Glutamatergic neuron (in vitro differentiated cells): ENCODE measurements around the gene LATS2. TPM values are rescaled to one million over a fixed set of nuclear protein-coding genes. Genes with fewer than 3 reads are reported as not detected.

ENCODE experiments used
- DNase-seq: peaks from one replicate; pipeline ENCODE4 v3.0.0; 2022
- H3K27ac Mint-ChIP-seq: one replicate; pipeline ENCODE4 v1.8.0; 2020; ENCODE audit warnings: mild to moderate bottlenecking, mixed read lengths, inconsistent platforms; ENCODE audit not compliant: unreplicated experiment
- H3K27me3 Mint-ChIP-seq: one replicate; pipeline ENCODE4 v1.8.0; 2020; ENCODE audit warnings: mild to moderate bottlenecking, moderate library complexity, mixed read lengths, inconsistent platforms; ENCODE audit not compliant: unreplicated experiment
- H3K36me3 Mint-ChIP-seq: one replicate; pipeline ENCODE4 v1.8.0; 2020; ENCODE audit warnings: mild to moderate bottlenecking, mixed read lengths, inconsistent platforms; ENCODE audit not compliant: unreplicated experiment
- H3K4me1 Mint-ChIP-seq: one replicate; pipeline ENCODE4 v1.8.0; 2020; ENCODE audit warnings: mild to moderate bottlenecking, low read depth, mixed read lengths, inconsistent platforms; ENCODE audit not compliant: unreplicated experiment
- H3K4me3 Mint-ChIP-seq: one replicate; pipeline ENCODE4 v1.8.0; 2020; ENCODE audit warnings: mild to moderate bottlenecking, mixed read lengths, inconsistent platforms; ENCODE audit not compliant: unreplicated experiment
- H3K9me3 Mint-ChIP-seq: one replicate; pipeline ENCODE4 v1.8.0; 2020; ENCODE audit warnings: mild to moderate bottlenecking, moderate library complexity, mixed read lengths, inconsistent platforms; ENCODE audit not compliant: unreplicated experiment
- CTCF ChIP-seq: fragments of 200-600 bp; sonication (generic); IDR thresholded peaks from one replicate; pipeline ENCODE4 v1.5.0; 2021; ENCODE audit not compliant: partially characterized antibody, unreplicated experiment
- total RNA-seq: library from RNA; stranded (reverse); fragmentation: NEBNext Ultra II Directional; extraction: Animal tissue kit (Norgen Biotek cat#: 25700); gene quantifications from one replicate; pipeline ENCODE4 v1.2.1, GENCODE V29; 2021; ENCODE audit not compliant: unreplicated experiment

The LATS2 gene
- total RNA-seq, 1 donor from 2014 or later: 2.2 TPM

- Mint-ChIP-seq H3K36me3 (no peaks in the 10 kb centered on the region), H3K4me3 (peak overlapping the region; percentile 80), H3K27ac (no peak overlapping the region), H3K27me3 (peaks cover 5% of the 10 kb centered on the region), H3K9me3 (peaks cover 2% of the 10 kb centered on the region), H3K4me1 (peaks cover 2% of the 10 kb centered on the region)
- no peak for TF ChIP-seq CTCF
- DNase-seq: peak; percentile 71
Measured at GRCh38 chr13:21075379-21076249, 14.2 kb upstream of the LATS2 start.

GRCh38 chr13:21075011-21075378 is 13.6 kb upstream of the LATS2 start:
- Mint-ChIP-seq H3K27me3 (peaks cover 5% of the 10 kb centered on the region), H3K4me1 (peaks cover 2% of the 10 kb centered on the region), H3K27ac (no peak overlapping the region), H3K9me3 (peaks cover 2% of the 10 kb centered on the region), H3K4me3 (peak overlapping the region; percentile 80), H3K36me3 (no peaks in the 10 kb centered on the region)
- no peak for DNase-seq
- TF ChIP-seq CTCF: no peak

GRCh38 chr13:21074546-21074945 is 13.2 kb upstream of the LATS2 start:
- Mint-ChIP-seq H3K4me3 (peak overlapping the region; percentile 44), H3K27ac (peak overlapping the region; percentile 36), H3K27me3 (peaks cover 5% of the 10 kb centered on the region), H3K9me3 (peaks cover 2% of the 10 kb centered on the region), H3K36me3 (no peaks in the 10 kb centered on the region), H3K4me1 (peaks cover 2% of the 10 kb centered on the region)
- DNase-seq: no peak
- TF ChIP-seq CTCF: no peak

GRCh38 chr13:21071924-21072323 is 10.5 kb upstream of the LATS2 start:
- no peak for DNase-seq
- peaks cover 2% of the 10 kb centered on the region for H3K9me3 Mint-ChIP-seq
- TF ChIP-seq CTCF: no peak
- peaks cover 3% of the 10 kb centered on the region for H3K27me3 Mint-ChIP-seq
- no peaks in the 10 kb centered on the region for H3K4me1 Mint-ChIP-seq
- H3K36me3 Mint-ChIP-seq: no peaks in the 10 kb centered on the region
- H3K27ac Mint-ChIP-seq: no peak overlapping the region
- H3K4me3 Mint-ChIP-seq: no peak overlapping the region

GRCh38 chr13:21071015-21071414 is 9.6 kb upstream of the LATS2 start:
- Mint-ChIP-seq H3K9me3 (peaks cover 2% of the 10 kb centered on the region), H3K4me3 (no peak overlapping the region), H3K27ac (no peak overlapping the region), H3K4me1 (no peaks in the 10 kb centered on the region), H3K36me3 (no peaks in the 10 kb centered on the region), H3K27me3 (peaks cover 1% of the 10 kb centered on the region)
- no peak for TF ChIP-seq CTCF
- no peak for DNase-seq
